ENCODE measurements around the gene TRAF3. TPM values are rescaled to one million over a fixed set of nuclear protein-coding genes. Genes with fewer than 3 reads are reported as not detected.

The TRAF3 gene
- total RNA-seq, 4 donors from 2014 or later, result 5.5 to 14.7 (median 6.9) TPM

DNA sequence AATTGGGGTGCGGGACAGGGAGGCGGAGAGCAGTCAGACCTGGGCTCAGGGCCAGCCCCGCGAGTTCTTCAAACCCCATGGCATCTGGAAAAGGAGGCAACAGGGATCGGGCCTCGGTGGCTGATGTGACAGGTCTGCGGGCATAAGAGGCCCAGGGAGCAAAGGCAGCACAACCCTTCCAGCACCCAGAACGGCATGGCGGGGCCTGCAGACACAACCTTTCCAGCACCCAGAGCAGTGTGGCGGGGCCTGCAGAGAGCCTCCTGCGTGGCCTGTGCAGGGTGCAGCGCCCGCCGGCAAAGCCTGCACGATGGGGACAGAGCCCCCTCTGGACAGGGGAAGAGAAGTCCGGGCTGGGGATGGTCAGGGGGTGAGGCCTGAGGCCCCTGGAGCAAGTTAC lies 26.2 kb upstream of the TRAF3 start:
- no peak overlapping the region for H3K4me3 ChIP-seq
- H3K9me3 ChIP-seq, result no peaks in the 10 kb centered on the region
- in situ Hi-C loops (cut with MboI; ENCODE audit: low sequenced_read_pairs in 4 of 4) (no loop called here), intact Hi-C loops (cut with DNase I; ENCODE audit: low total_unique reads) (no loop called here)
- no peaks in the 10 kb centered on the region for H3K4me1 ChIP-seq
- DNase-seq (no peak), ATAC-seq (no peak)
- H3K27me3 ChIP-seq, result no peaks in the 10 kb centered on the region
- no peak overlapping the region for H3K27ac ChIP-seq
- TF ChIP-seq, protein P1, sequence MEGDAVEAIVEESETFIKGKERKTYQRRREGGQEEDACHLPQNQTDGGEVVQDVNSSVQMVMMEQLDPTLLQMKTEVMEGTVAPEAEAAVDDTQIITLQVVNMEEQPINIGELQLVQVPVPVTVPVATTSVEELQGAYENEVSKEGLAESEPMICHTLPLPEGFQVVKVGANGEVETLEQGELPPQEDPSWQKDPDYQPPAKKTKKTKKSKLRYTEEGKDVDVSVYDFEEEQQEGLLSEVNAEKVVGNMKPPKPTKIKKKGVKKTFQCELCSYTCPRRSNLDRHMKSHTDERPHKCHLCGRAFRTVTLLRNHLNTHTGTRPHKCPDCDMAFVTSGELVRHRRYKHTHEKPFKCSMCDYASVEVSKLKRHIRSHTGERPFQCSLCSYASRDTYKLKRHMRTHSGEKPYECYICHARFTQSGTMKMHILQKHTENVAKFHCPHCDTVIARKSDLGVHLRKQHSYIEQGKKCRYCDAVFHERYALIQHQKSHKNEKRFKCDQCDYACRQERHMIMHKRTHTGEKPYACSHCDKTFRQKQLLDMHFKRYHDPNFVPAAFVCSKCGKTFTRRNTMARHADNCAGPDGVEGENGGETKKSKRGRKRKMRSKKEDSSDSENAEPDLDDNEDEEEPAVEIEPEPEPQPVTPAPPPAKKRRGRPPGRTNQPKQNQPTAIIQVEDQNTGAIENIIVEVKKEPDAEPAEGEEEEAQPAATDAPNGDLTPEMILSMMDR (IDR thresholded peaks at IDR 0.05 in 4 of 5, conservative IDR thresholded peaks at IDR 0.05 in 1 of 5), result no peak
- no peak for TF ChIP-seq POLR2A (IDR thresholded peaks at IDR 0.05)
- H3K36me3 ChIP-seq, result no peaks in the 10 kb centered on the region

DNA sequence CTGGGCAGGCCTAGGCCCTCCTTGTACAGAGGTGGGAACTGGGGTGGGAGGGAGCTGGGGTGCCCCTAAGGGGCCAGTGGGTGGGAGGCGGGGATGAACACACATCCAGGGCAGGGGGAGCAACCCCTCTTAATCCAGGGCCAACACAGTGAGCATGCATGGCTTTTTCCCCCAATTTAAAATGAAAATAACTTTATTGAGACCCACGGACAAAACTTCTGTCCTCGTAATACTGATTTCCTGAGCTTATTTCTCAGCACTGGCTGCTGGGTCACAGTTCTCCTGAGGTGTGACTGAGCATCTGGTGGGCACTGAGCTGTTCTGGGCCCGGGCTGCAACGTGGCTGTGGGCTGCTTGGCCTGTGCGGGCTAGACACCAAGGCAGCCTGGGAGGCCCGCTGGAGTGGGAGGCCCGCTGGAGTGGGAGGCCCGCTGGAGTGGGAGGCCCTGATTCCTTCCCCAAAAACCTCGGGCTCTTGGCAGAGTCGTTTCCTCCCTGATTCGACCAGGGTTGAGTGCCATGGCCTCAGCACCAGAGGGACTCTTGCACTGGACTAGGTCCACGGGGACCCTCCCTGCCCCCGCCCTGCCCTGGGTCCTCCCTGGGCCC lies 24.9 kb upstream of the TRAF3 start:
- H3K36me3 ChIP-seq, result no peaks in the 10 kb centered on the region
- H3K4me1 ChIP-seq, result no peaks in the 10 kb centered on the region
- no peak overlapping the region for H3K27ac ChIP-seq
- no peaks in the 10 kb centered on the region for H3K27me3 ChIP-seq
- in situ Hi-C loops (cut with MboI; ENCODE audit: low sequenced_read_pairs in 4 of 4) (no loop called here), intact Hi-C loops (cut with DNase I; ENCODE audit: low total_unique reads) (no loop called here)
- DNase-seq (no peak), ATAC-seq (no peak)
- H3K9me3 ChIP-seq, result no peaks in the 10 kb centered on the region
- H3K4me3 ChIP-seq, result no peak overlapping the region
- TF ChIP-seq, protein P1 (IDR thresholded peaks at IDR 0.05 in 4 of 5, conservative IDR thresholded peaks at IDR 0.05 in 1 of 5), result no peak
- no peak for TF ChIP-seq POLR2A (IDR thresholded peaks at IDR 0.05)

DNA sequence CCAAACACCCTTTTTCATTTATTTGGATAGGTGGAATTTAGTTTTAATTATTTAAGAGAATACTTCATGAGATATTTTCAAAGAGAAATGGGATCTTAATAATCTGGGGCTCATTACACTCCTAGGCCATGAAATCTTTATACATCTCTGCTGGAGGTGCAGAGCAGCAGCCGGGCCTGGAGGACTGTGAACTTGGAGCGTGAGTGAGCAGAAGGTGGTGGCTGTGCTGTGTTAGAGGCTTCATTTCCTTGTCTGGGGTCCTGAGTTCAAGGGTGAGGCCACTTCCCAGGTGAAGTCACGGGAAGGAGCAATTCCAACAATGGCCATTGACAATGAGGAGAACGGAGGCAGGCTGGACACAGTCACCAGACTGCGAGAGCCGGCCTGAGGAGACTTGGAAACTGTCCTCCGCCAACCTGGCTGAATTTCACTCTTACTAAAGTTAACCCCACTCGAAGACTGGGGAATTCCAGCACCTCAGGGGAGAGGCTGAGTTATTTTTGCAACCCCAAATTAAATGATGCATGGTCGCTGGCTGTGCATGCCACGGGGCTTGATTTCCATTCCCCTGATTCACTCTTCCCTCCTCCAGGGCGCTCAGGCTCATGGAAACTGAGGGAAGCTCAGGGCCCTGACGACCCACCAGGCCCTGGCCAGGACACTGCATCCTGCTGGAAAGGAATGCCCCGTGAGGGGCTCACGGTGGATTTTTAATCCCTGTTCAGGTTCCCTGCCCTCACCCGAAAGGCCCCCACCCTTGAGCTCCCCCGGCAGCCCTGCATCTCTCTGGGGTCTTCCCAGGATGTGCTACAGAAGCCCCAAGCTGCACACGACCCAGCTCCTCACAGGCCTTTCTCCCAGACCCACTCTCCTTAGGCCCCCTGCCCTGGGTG lies 22.6 kb upstream of the TRAF3 start:
- no peaks in the 10 kb centered on the region for H3K4me1 ChIP-seq
- H3K9me3 ChIP-seq, result no peaks in the 10 kb centered on the region
- intact Hi-C loops (cut with DNase I; ENCODE audit: low total_unique reads) (no loop called here), in situ Hi-C loops (cut with MboI; ENCODE audit: low sequenced_read_pairs in 4 of 4) (no loop called here)
- TF ChIP-seq, protein P1 (IDR thresholded peaks at IDR 0.05 in 4 of 5, conservative IDR thresholded peaks at IDR 0.05 in 1 of 5), result no peak
- TF ChIP-seq POLR2A (IDR thresholded peaks at IDR 0.05), result no peak
- no peak for ATAC-seq
- H3K36me3 ChIP-seq, result no peaks in the 10 kb centered on the region
- H3K27ac ChIP-seq, result no peak overlapping the region
- no peak for DNase-seq
- no peaks in the 10 kb centered on the region for H3K27me3 ChIP-seq
- H3K4me3 ChIP-seq, result no peak overlapping the region

DNA sequence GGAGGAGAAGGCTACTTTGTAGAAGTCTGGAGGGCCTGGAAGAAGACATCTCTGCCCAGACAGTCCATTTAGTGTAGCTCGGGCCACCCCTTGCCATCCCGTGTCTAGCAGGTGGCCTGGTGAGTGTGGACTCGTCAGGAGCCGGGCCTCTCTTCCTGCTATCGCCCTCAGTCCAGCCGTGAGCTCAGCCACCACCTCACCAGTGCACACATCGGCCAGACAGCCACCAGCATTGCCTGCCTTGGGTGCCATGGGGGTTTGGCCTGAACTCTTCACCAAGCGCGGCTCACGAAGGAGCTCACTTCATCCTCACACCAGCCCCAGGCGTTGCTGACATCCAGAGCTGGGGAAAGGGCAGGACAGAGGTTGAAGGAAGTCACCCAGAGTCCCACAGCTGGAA lies 19.6 kb upstream of the TRAF3 start:
- Histone ChIP-seq H3K4me3 (no peak overlapping the region), H3K27me3 (peaks cover 2 to 11% (median 7%) of the 10 kb centered on the region in 3 donors), H3K27ac (no peak overlapping the region), H3K4me1 (no peaks in the 10 kb centered on the region), H3K9me3 (no peaks in the 10 kb centered on the region), H3K36me3 (no peaks in the 10 kb centered on the region)
- TF ChIP-seq, protein P1 (IDR thresholded peaks at IDR 0.05 in 4 of 5, conservative IDR thresholded peaks at IDR 0.05 in 1 of 5), result no peak
- TF ChIP-seq POLR2A (IDR thresholded peaks at IDR 0.05), result no peak
- no peak for ATAC-seq
- DNase-seq, result no peak
- in situ Hi-C loops (cut with MboI; ENCODE audit: low sequenced_read_pairs in 4 of 4), result no loop called here
- intact Hi-C loops (cut with DNase I; ENCODE audit: low total_unique reads), result no loop called here
